ENCODE results near the gene CFHR3. TPM values are rescaled to one million over a fixed set of nuclear protein-coding genes. Genes with fewer than 3 reads are reported as not detected.
"Not testable (repeated sequence)": the region's sequence is repeated elsewhere in the genome, so short reads cannot be mapped to it uniquely, and the experiment has no call there.

CFHR3 gene
- not detected for total RNA-seq

DNA sequence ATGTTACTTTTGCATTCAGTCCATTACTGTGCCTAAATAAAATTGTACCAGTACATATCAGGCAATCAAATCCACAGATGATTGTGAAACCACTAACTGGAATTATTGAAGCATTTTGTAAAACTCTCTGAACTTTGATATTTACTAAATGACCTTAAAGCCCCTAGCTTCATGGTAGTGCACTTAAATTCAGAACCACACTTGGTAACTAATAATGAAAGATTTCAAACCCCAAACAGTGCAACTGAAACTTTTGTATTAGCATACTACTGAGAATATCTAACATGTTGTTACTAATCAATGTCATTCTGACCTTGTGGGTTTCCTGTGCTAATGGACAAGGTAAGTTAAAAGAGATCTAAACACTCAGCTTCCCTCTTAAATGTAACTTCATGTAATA lies at the start of gene CFHR3:
Gene CFHR3, plus strand, starts transcription at position 238 of the 400 bp plus-strand sequence. Its CDS starts 47 bp downstream, at position 285.
- intact Hi-C loops (cut with DNase I, micrococcal nuclease) = no loop called here
- ChIA-PET POLR2A (no interaction called here), CTCF (no interaction called here)
- DNase-seq (no peak), ATAC-seq (no peak)
- no peaks in the 10 kb centered on the region for H3K9me3 Mint-ChIP-seq (ENCODE audit: low read depth)
- no peaks in the 10 kb centered on the region for H3K27me3 Mint-ChIP-seq
- H3K4me1 Mint-ChIP-seq = no peaks in the 10 kb centered on the region
- no peaks in the 10 kb centered on the region for H3K36me3 Mint-ChIP-seq (ENCODE audit: low read depth)
- no peak within 1 kb of the TSS for H3K4me3 Mint-ChIP-seq
- H3K27ac Mint-ChIP-seq = no peak within 1 kb of the TSS

DNA sequence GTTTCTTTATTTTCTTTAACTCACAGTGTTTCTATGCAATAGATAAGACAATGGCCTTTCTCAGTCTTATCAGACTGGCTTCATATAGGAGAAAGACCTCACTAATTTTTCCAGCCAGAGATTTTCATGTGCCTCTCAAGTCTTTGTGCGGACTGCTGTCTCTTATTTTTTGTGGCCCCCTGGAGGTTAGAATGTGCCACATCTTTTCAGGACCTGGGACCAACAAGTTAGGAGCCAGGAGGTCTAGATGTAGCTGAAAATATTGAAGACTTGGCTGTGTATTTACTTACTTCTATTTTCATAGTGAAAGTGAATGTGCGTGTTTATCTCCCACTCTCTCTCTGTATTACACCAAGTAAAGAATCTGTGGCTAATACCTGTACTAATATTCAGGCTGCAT lies 42.1 kb upstream of the CFHR3 start:
- Mint-ChIP-seq H3K27ac (no peak overlapping the region), H3K9me3 (ENCODE audit: low read depth) (no peaks in the 10 kb centered on the region), H3K4me3 (no peak overlapping the region), H3K27me3 (peaks cover 2% of the 10 kb centered on the region), H3K4me1 (no peaks in the 10 kb centered on the region), H3K36me3 (ENCODE audit: low read depth) (no peaks in the 10 kb centered on the region)
- ChIA-PET CTCF (interaction anchor here (0.7 kb wide), 1 partner anchor 131 kb away, joined by 3 read pairs; no protein-coding TSS in a partner anchor), POLR2A (no interaction called here)
- ATAC-seq = no peak
- no peak for DNase-seq
- intact Hi-C loops (cut with DNase I, micrococcal nuclease) = no loop called here

- Mint-ChIP-seq H3K27ac (no peak overlapping the region), H3K4me3 (no peak overlapping the region), H3K36me3 (ENCODE audit: low read depth) (no peaks in the 10 kb centered on the region), H3K4me1 (no peaks in the 10 kb centered on the region), H3K9me3 (ENCODE audit: low read depth) (peaks cover 4% of the 10 kb centered on the region), H3K27me3 (peaks cover 2% of the 10 kb centered on the region)
- ChIA-PET POLR2A (no interaction called here), CTCF (interaction anchor here (0.6 to 0.7 kb wide), 2 partner anchors 132 to 510 kb away, joined by 3 read pairs; no protein-coding TSS in a partner anchor)
- DNase-seq = no peak
- intact Hi-C loops (cut with DNase I, micrococcal nuclease) = no loop called here
- no peak for ATAC-seq
Observed at GRCh38 chr1:196733091-196733970, 41.3 kb upstream of the CFHR3 start.

DNA sequence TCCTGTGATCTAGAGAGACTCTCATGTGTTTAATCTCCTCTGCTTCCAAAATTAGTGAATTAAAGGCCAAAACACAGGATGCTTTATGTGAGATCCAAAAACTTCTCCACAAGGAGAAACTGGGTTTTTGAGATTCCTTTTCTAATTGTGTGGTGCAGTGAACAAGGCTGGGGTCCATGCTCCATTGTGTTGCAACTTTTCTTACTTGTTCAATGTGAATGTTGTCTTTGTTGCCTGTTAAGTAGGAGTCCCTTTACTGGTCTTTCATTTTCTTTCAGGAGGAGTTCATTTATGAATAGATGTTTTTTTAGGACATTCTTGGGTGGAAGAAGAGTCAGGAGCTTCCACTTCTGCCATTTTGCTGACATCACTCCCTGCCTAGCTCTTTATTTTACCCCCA lies 40.6 kb upstream of the CFHR3 start:
- Mint-ChIP-seq H3K4me1 (no peaks in the 10 kb centered on the region), H3K4me3 (no peak overlapping the region), H3K36me3 (ENCODE audit: low read depth) (no peaks in the 10 kb centered on the region), H3K27me3 (peaks cover 2% of the 10 kb centered on the region), H3K27ac (no peak overlapping the region), H3K9me3 (ENCODE audit: low read depth) (peaks cover 4% of the 10 kb centered on the region)
- ChIA-PET POLR2A (no interaction called here), CTCF (interaction anchor here (0.6 kb wide), 1 partner anchor 509 kb away, joined by 3 read pairs; no protein-coding TSS in a partner anchor)
- intact Hi-C loops (cut with DNase I, micrococcal nuclease) = no loop called here
- DNase-seq (no peak), ATAC-seq (no peak)

DNA sequence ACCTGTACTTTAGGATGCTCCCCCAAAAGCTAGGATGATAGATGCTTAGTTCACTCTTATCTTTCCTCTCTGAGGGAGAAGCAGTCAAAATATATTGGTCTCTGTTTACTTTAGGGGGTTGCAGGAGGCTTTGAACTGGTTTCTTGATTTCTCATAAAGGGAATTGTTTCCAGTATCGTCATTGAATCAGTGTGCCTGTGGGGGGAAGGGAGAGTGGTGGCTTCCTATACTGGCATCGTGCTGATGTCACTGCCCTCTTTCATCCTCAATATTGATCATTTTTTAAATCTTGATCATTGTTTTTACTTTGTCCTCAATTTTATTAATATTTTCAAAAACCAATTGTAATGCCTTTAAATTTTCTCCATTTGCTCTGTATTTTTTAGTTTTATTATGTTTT lies 40.2 kb upstream of the CFHR3 start:
- DNase-seq (no peak), ATAC-seq (no peak)
- H3K27me3 Mint-ChIP-seq = peaks cover 2% of the 10 kb centered on the region
- peaks cover 2% of the 10 kb centered on the region for H3K36me3 Mint-ChIP-seq (ENCODE audit: low read depth)
- no peak overlapping the region for H3K4me3 Mint-ChIP-seq
- H3K9me3 Mint-ChIP-seq (ENCODE audit: low read depth) = peaks cover 8% of the 10 kb centered on the region
- intact Hi-C loops (cut with DNase I, micrococcal nuclease) = no loop called here
- no peak overlapping the region for H3K27ac Mint-ChIP-seq
- POLR2A ChIA-PET = no interaction called here
- CTCF ChIA-PET = no interaction called here
- no peaks in the 10 kb centered on the region for H3K4me1 Mint-ChIP-seq

DNA sequence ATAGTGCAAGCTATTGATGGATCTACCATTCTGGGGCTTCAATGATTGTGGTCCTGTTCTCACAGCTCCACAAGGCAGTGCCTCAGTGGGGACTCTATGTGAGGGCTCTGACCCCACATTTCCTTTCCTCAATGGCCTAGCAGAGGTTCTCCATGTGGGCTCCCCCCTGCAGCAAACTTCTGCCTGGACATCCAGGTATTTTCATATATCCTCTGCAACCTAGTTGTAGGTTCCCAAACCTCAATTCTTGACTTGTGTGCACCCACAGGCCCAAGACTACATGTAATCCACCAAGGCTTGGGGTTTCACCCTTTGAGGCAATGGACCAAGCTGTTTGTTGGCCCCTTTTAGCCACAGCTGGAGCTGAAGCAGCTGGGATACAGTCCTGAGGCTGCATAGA lies 35.9 kb upstream of the CFHR3 start:
- H3K27me3 Mint-ChIP-seq = no peaks in the 10 kb centered on the region
- H3K4me1 Mint-ChIP-seq = no peaks in the 10 kb centered on the region
- POLR2A ChIA-PET = no interaction called here
- H3K36me3 Mint-ChIP-seq (ENCODE audit: low read depth) = peaks cover 2% of the 10 kb centered on the region
- H3K4me3 Mint-ChIP-seq = no peak overlapping the region
- ATAC-seq (no peak), DNase-seq (no peak)
- H3K27ac Mint-ChIP-seq = no peak overlapping the region
- H3K9me3 Mint-ChIP-seq (ENCODE audit: low read depth) = peaks cover 12% of the 10 kb centered on the region
- intact Hi-C loops (cut with DNase I, micrococcal nuclease) = no loop called here
- CTCF ChIA-PET = no interaction called here

DNA sequence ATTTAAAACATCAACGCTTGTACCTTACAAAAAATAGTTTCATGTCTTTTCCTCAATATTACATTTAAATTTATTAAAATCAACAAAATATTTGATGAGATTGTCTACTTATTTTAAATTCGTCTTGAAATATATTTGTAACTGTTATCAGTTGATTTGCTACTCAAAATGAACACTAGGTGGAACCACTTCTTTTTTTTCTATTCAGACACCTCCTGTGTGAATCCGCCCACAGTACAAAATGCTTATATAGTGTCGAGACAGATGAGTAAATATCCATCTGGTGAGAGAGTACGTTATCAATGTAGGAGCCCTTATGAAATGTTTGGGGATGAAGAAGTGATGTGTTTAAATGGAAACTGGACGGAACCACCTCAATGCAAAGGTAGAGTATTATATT lies 31.4 kb upstream of the CFHR3 start:
- ATAC-seq = not testable (repeated sequence)

DNA sequence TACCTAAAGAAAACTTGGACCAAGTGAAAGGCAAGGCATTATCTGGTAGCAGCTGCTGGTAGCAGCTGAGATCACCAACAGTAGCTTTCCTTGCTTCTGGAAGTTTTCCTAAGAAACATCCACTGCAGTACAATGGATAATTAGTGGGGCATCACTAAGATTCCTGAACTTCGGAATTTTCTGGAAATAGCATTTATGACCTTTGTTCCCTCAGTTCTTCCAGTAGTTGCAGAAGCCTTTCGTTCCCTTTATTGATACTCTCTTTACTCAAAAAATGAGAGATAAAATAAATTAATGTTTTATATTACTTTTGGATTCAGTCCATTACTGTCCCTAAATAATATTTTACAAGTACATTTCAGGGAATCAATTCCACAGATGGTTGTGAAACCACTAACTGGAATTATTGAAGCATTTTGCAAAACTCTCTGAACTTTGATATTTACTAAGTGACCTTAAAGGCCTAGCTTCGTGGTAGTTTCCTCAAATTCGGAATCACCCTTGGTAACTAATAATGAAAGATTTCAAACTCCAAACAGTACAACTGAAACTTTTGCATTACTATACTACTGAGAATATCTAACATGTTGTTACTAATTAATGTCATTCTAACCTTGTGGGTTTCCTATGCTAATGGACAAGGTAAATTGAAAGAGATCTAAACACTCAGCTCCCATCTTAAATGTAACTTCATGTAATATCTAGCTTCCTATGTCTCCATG lies 9.5 kb upstream of the CFHR3 start:
- CTCF ChIA-PET; ATAC-seq; POLR2A ChIA-PET; H3K4me3 Mint-ChIP-seq; DNase-seq; intact Hi-C loops (cut with DNase I, micrococcal nuclease); H3K27ac Mint-ChIP-seq; H3K36me3 Mint-ChIP-seq (ENCODE audit: low read depth); H3K4me1 Mint-ChIP-seq; H3K9me3 Mint-ChIP-seq (ENCODE audit: low read depth); H3K27me3 Mint-ChIP-seq: not testable (repeated sequence)

More for the DNA sequence above, 31.4 kb upstream of the CFHR3 start:
- H3K27me3 Mint-ChIP-seq; H3K9me3 Mint-ChIP-seq (ENCODE audit: low read depth); H3K4me3 Mint-ChIP-seq; H3K27ac Mint-ChIP-seq; CTCF ChIA-PET; H3K36me3 Mint-ChIP-seq (ENCODE audit: low read depth); H3K4me1 Mint-ChIP-seq; DNase-seq; POLR2A ChIA-PET: not testable (repeated sequence)
- intact Hi-C loops (cut with DNase I, micrococcal nuclease) = loop anchor here in 1 of 2 experiments (5.0 kb wide), 1 partner anchor 614 kb away; no protein-coding TSS in a partner anchor

DNA sequence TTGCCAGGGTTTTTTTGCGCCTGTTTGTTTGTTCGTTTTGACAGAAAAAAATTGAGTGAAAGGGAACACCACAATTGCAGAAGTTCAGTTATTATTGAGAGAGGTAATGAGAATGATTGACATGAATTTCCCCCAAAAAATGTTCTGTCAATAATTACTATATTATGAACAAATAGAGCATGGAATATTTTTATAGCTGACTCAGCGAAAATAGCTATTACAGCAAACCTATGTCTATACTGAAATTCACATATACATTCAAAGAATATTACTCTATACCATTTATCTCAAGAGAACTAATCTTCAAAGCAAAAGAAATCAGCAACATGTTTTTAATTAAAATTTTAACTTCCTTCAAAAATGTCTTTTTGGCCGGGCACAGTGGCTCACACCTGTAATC lies 4.8 kb upstream of the CFHR3 start:
- ATAC-seq; H3K36me3 Mint-ChIP-seq (ENCODE audit: low read depth); H3K4me1 Mint-ChIP-seq; H3K27me3 Mint-ChIP-seq; DNase-seq; intact Hi-C loops (cut with DNase I, micrococcal nuclease); POLR2A ChIA-PET; H3K9me3 Mint-ChIP-seq (ENCODE audit: low read depth); H3K27ac Mint-ChIP-seq; H3K4me3 Mint-ChIP-seq: not testable (repeated sequence)
- CTCF ChIA-PET = interaction anchor here (0.8 kb wide), 1 partner anchor 21 kb away, joined by 3 read pairs; no protein-coding TSS in a partner anchor

DNA sequence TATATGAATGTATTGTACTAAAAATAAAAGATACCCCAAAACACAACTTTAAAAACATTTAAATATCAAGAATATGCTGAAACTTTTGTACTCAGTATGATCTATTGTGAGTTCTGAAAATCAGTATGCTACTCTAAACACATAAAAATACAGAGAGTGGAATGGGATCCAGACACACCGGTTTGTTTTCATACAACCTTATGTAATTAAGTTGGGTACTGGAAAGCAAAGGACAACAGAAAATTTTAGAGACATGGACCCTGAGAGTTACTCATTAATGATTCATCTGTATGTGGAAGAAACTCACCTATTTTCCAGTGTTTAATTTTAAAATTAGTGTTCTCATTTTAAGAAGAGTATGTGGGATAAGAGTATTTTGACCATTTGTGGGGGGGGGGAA lies 927 bp upstream of the CFHR3 start:
- ATAC-seq (no peak), DNase-seq (no peak)
- Mint-ChIP-seq H3K27me3 (no peaks in the 10 kb centered on the region), H3K36me3 (ENCODE audit: low read depth) (no peaks in the 10 kb centered on the region), H3K4me1 (no peaks in the 10 kb centered on the region), H3K4me3 (no peak overlapping the region), H3K9me3 (ENCODE audit: low read depth) (no peaks in the 10 kb centered on the region), H3K27ac (no peak overlapping the region)
- intact Hi-C loops (cut with DNase I, micrococcal nuclease) = no loop called here
- CTCF ChIA-PET = no interaction called here
- POLR2A ChIA-PET = no interaction called here

DNA sequence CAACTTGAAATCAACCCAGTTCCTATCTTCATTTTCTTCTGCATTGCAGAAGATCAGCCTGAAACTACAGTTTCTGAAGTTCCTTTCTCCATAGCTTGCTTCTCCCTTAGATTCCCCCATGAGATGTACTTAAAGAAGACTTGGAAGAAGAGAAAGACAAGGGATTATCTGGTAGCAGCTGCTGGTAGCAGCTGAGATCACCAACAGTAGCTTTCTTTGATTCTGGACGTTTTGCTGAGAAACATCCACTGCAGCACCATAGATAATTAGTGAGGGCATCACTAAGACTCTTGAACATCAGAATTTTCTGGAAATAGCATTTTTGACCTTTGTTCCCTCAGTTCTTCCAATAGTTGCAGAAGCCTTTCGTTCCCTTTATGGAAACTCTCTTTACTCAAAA lies 465 bp upstream of the CFHR3 start:
- intact Hi-C loops (cut with DNase I, micrococcal nuclease) = no loop called here
- no peak for DNase-seq
- Mint-ChIP-seq H3K27ac (no peak overlapping the region), H3K36me3 (ENCODE audit: low read depth) (no peaks in the 10 kb centered on the region), H3K9me3 (ENCODE audit: low read depth) (no peaks in the 10 kb centered on the region), H3K4me1 (no peaks in the 10 kb centered on the region), H3K27me3 (no peaks in the 10 kb centered on the region), H3K4me3 (no peak overlapping the region)
- ChIA-PET POLR2A (no interaction called here), CTCF (no interaction called here)
- ATAC-seq = no peak

DNA sequence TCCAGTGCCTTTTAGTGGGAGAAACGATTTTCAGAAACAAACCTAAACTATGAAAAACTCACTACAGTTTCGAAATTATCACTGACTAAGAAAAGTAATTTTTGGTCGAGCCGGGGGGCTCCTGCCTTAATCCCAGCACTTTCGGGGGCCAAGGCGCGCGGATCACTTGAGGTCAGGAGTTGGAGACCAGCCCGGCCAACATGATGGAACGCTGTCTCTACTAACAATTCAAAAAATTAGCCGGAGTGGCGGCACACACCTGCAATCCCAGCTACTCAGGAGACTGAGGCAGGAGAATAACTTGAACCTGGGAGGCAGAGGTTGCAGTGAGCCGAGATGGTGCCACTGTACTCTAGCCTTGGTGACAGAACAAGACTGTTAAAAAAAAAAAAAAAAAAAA lies 3.0 kb downstream of the CFHR3 start:
- Mint-ChIP-seq H3K9me3 (ENCODE audit: low read depth) (no peaks in the 10 kb centered on the region), H3K27ac (no peak overlapping the region), H3K4me3 (no peak overlapping the region), H3K4me1 (no peaks in the 10 kb centered on the region), H3K27me3 (no peaks in the 10 kb centered on the region), H3K36me3 (ENCODE audit: low read depth) (no peaks in the 10 kb centered on the region)
- ATAC-seq = no peak
- DNase-seq = no peak
- ChIA-PET POLR2A (no interaction called here), CTCF (no interaction called here)
- intact Hi-C loops (cut with DNase I, micrococcal nuclease) = no loop called here
